HG02981 (cell line): Measurements from ENCODE around the gene TBX6.

Experiments used
- ATAC-seq: cut with Tn5 transposase; IDR thresholded peaks from one replicate; pipeline ENCODE4 v1.9.1; 2021; ENCODE audit warnings: mild to moderate bottlenecking, moderate library complexity; ENCODE audit not compliant: unreplicated experiment

TBX6 gene

DNA sequence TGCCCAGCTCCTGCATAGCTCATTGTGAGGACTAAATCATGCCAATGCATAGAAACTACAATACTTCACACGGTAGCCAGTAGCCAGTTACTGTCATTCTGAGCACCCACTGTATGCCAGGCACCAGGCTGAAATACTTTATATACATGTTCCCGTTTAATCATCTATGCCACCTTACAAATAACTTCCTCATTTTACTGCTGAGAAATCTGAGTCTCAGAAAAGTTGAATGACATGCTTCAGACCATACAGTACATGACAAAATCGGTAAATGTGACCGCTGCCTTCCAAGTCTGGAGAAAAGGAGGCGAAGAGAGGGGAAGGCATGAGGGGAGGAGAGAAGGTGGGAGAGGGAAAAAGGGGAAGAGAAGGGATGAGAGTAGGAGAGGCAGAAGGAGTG is 51.5 kb downstream of the TBX6 start:
- ATAC-seq = no peak
